Measurements from ENCODE around the gene CDK14. TPM values are rescaled to one million over a fixed set of nuclear protein-coding genes. Genes with fewer than 3 reads are reported as not detected.

The CDK14 gene
- total and polyA plus RNA-seq, 2 donors (not counting 1 experiment from before 2014, with no cell fraction given) = 42.1 to 167 TPM

- no peaks in the 10 kb centered on the region for H3K9me3 Mint-ChIP-seq (ENCODE audit: insufficient read depth)
- no peak overlapping the region for H3K4me2 ChIP-seq (replicated peaks; ENCODE audit: low read depth, low read length, poor library complexity, severe bottlenecking)
Observed at GRCh38 chr7:90674625-90675024, 78.5 kb downstream of the CDK14 start.

GRCh38 chr7:90675982-90676381 is 79.9 kb downstream of the CDK14 start:
- no peaks in the 10 kb centered on the region for H3K27me3 ChIP-seq (replicated peaks in 1 of 4; ENCODE audit: control extremely low read depth in 1 of 4, control insufficient read depth in 3 of 4, insufficient read depth in 4 of 4, low read length in 3 of 4)
- H3K27ac Mint-ChIP-seq = no peak overlapping the region
- H3K4me1 Mint-ChIP-seq = peaks cover 22% of the 10 kb centered on the region
- H3K4me3 Mint-ChIP-seq = no peak overlapping the region
- H3K36me3 ChIP-seq (replicated peaks in 1 of 2; ENCODE audit: control extremely low read depth in 1 of 2, control insufficient read depth in 1 of 2, extremely low read depth in 1 of 2, insufficient read depth in 2 of 2, low read length in 1 of 2) = no peaks in the 10 kb centered on the region
- no peak overlapping the region for H3K9ac ChIP-seq (ENCODE audit: low read length)
- H2AFZ ChIP-seq (ENCODE audit: insufficient read depth, low read depth, low read length, poor library complexity, severe bottlenecking) = no peak overlapping the region
- H4K20me1 ChIP-seq (ENCODE audit: control insufficient read depth, insufficient read depth, low read length, poor library complexity, severe bottlenecking) = peaks cover 8% of the 10 kb centered on the region
- no peak overlapping the region for H3K27ac ChIP-seq (ENCODE audit: low read length in 2 of 2)
- TF ChIP-seq EZH2 (IDR thresholded peaks at IDR 0.05; ENCODE audit: borderline replicate concordance, insufficient read depth, low read depth, low read length, poor library complexity, severe bottlenecking) (no peak), CTCF (IDR thresholded peaks at IDR 0.05) (no peak)
- no peaks in the 10 kb centered on the region for H3K4me1 ChIP-seq (ENCODE audit: control insufficient read depth in 2 of 2, insufficient read depth in 2 of 2, low read length in 2 of 2)
- no peak overlapping the region for H3K4me3 ChIP-seq (ENCODE audit: control extremely low read depth in 1 of 5, extremely low read depth in 1 of 5, insufficient read depth in 1 of 5, low read depth in 2 of 5, low read length in 4 of 5)
- intact Hi-C loops (cut with micrococcal nuclease) = no loop called here
- 97% methylated on average over 2 of the region's 3 CpGs for WGBS (ENCODE audit: insufficient coverage)
- H3K9me3 ChIP-seq (ENCODE audit: control extremely low read depth in 1 of 3, control insufficient read depth in 2 of 3, insufficient read depth in 1 of 3, low read length in 2 of 3) = no peaks in the 10 kb centered on the region
- peaks cover 74% of the 10 kb centered on the region for H3K79me2 ChIP-seq (ENCODE audit: control insufficient read depth, insufficient read depth, low read length)
- H3K4me2 ChIP-seq (replicated peaks; ENCODE audit: low read depth, low read length, poor library complexity, severe bottlenecking) = no peak overlapping the region
- ATAC-seq (ENCODE audit: low read depth) (no peak), DNase-seq (no peak)
- CTCF ChIA-PET = no interaction called here
- POLR2A ChIA-PET = no interaction called here
- H3K9me3 Mint-ChIP-seq (ENCODE audit: insufficient read depth) = no peaks in the 10 kb centered on the region
- no peaks in the 10 kb centered on the region for H3K27me3 Mint-ChIP-seq

More at GRCh38 chr7:90674625-90675024, 78.5 kb downstream of the CDK14 start:
- intact Hi-C loops (cut with micrococcal nuclease) = no loop called here
- TF ChIP-seq EZH2 (IDR thresholded peaks at IDR 0.05; ENCODE audit: borderline replicate concordance, insufficient read depth, low read depth, low read length, poor library complexity, severe bottlenecking) (no peak), CTCF (IDR thresholded peaks at IDR 0.05) (no peak)
- Histone ChIP-seq H2AFZ (ENCODE audit: insufficient read depth, low read depth, low read length, poor library complexity, severe bottlenecking) (no peak overlapping the region), H3K27ac (ENCODE audit: low read length in 2 of 2) (no peak overlapping the region), H3K27me3 (replicated peaks in 1 of 4; ENCODE audit: control extremely low read depth in 1 of 4, control insufficient read depth in 3 of 4, insufficient read depth in 4 of 4, low read length in 3 of 4) (no peaks in the 10 kb centered on the region), H3K4me1 (ENCODE audit: control insufficient read depth in 2 of 2, insufficient read depth in 2 of 2, low read length in 2 of 2) (no peaks in the 10 kb centered on the region), H4K20me1 (ENCODE audit: control insufficient read depth, insufficient read depth, low read length, poor library complexity, severe bottlenecking) (peaks cover 22% of the 10 kb centered on the region), H3K36me3 (replicated peaks in 1 of 2; ENCODE audit: control extremely low read depth in 1 of 2, control insufficient read depth in 1 of 2, extremely low read depth in 1 of 2, insufficient read depth in 2 of 2, low read length in 1 of 2) (no peaks in the 10 kb centered on the region), H3K9ac (ENCODE audit: low read length) (no peak overlapping the region), H3K4me3 (ENCODE audit: control extremely low read depth in 1 of 5, extremely low read depth in 1 of 5, insufficient read depth in 1 of 5, low read depth in 2 of 5, low read length in 4 of 5) (no peak overlapping the region), H3K9me3 (ENCODE audit: control extremely low read depth in 1 of 3, control insufficient read depth in 2 of 3, insufficient read depth in 1 of 3, low read length in 2 of 3) (no peaks in the 10 kb centered on the region), H3K79me2 (ENCODE audit: control insufficient read depth, insufficient read depth, low read length) (peaks cover 85% of the 10 kb centered on the region)
- no peak for ATAC-seq (ENCODE audit: low read depth)
- no CpG with 5 or more reads among the region's 1 CpG for WGBS (ENCODE audit: insufficient coverage)
- ChIA-PET CTCF (no interaction called here), POLR2A (interaction anchor here (0.6 kb wide), 1 partner anchor 52 kb away, joined by 3 read pairs; no protein-coding TSS in a partner anchor)
- no peaks in the 10 kb centered on the region for H3K27me3 Mint-ChIP-seq
- H3K27ac Mint-ChIP-seq = no peak overlapping the region
- H3K4me1 Mint-ChIP-seq = peaks cover 28% of the 10 kb centered on the region
- DNase-seq = no peak
- H3K4me3 Mint-ChIP-seq = no peak overlapping the region
